Activated T-helper 1 cell treated with anti-CD3 and anti-CD28 coated beads, Interleukin-2, amount 50 U/mL, for 16 hours (primary cell): ENCODE data around the gene SNX24.

ENCODE experiments used
- DNase-seq, 2 donors: peaks; one replicate each; pipeline ENCODE4 v3.0.0-alpha.2; 2020; ENCODE audit warnings: low read depth in 1 of 2, low spot score in 1 of 2

SNX24 gene

GRCh38 chr5:122915717-122916461 lies 70.5 kb downstream of the SNX24 start:
- DNase-seq: no peak

- DNase-seq: no peak
These were observed 71.1 kb downstream of the SNX24 start for GRCh38 chr5:122916490-122916889.

- no peak for DNase-seq
These were observed 74.6 kb downstream of the SNX24 start for GRCh38 chr5:122919969-122920368.

- no peak for DNase-seq
These were observed 76.4 kb downstream of the SNX24 start for GRCh38 chr5:122921826-122922225.

- DNase-seq: no peak
These were observed 78.8 kb downstream of the SNX24 start for GRCh38 chr5:122924203-122924602.

GRCh38 chr5:122924719-122925395 lies 79.4 kb downstream of the SNX24 start:
- no peak for DNase-seq

GRCh38 chr5:122929001-122929400 lies 83.6 kb downstream of the SNX24 start:
- DNase-seq: no peak

GRCh38 chr5:122929980-122930379 lies 84.6 kb downstream of the SNX24 start:
- no peak for DNase-seq

- no peak for DNase-seq
These were observed 88.5 kb downstream of the SNX24 start for GRCh38 chr5:122933956-122934355.

- no peak for DNase-seq
These were observed 90.7 kb downstream of the SNX24 start for GRCh38 chr5:122936088-122936487.

GRCh38 chr5:122937914-122938313 lies 92.5 kb downstream of the SNX24 start:
- DNase-seq: no peak

- DNase-seq: no peak
These were observed 95.5 kb downstream of the SNX24 start for GRCh38 chr5:122940890-122941289.

GRCh38 chr5:122941737-122942136 lies 96.3 kb downstream of the SNX24 start:
- DNase-seq: no peak

- no peak for DNase-seq
These were observed 96.9 kb downstream of the SNX24 start for GRCh38 chr5:122942164-122942914.

- no peak for DNase-seq
These were observed 97.8 kb downstream of the SNX24 start for GRCh38 chr5:122943050-122943698.

- DNase-seq: no peak
These were observed 98.6 kb downstream of the SNX24 start for GRCh38 chr5:122944051-122944450.

- DNase-seq: no peak
These were observed 102.0 kb downstream of the SNX24 start for GRCh38 chr5:122947372-122947771.

GRCh38 chr5:122947772-122948171 lies 102.4 kb downstream of the SNX24 start:
- no peak for DNase-seq

GRCh38 chr5:122948319-122948718 lies 102.9 kb downstream of the SNX24 start:
- DNase-seq: no peak

GRCh38 chr5:122951658-122952057 lies 106.2 kb downstream of the SNX24 start:
- no peak for DNase-seq

- DNase-seq: no peak
These were observed 109.3 kb downstream of the SNX24 start for GRCh38 chr5:122954719-122955118.

GRCh38 chr5:122957457-122957856 lies 112.0 kb downstream of the SNX24 start:
- DNase-seq: no peak
